Adrenal gland (tissue), 12 donors: ENCODE data around the gene TRAF3. TPM values are rescaled to one million over a fixed set of nuclear protein-coding genes. Genes with fewer than 3 reads are reported as not detected.
A peak's percentile ranks its signal among the peaks of the same experiment; 100 is the strongest.

Source experiments
- DNase-seq, 7 donors: peaks; one replicate each; pipeline ENCODE4 v3.0.0-alpha.2; 2019 to 2020
- H3K27ac ChIP-seq, 5 donors: fragments of 200-600 bp; sonication (generic) in 4 of 5; 1 replicate in 3 of 5; 2 replicates in 2 of 5; pipeline versions ENCODE4 v1.5.1 to v1.8.0; 2016 to 2020; ENCODE audit warnings: mild to moderate bottlenecking in 1 of 5
- H3K27me3 ChIP-seq: fragments of 200-600 bp; 2 replicates; pipeline ENCODE4 v1.8.0; 2021
- H3K36me3 ChIP-seq, 2 donors: fragments of 200-600 bp; replicated peaks in 1 of 2; 1 replicate in 1 of 2; 2 replicates in 1 of 2; pipeline versions ENCODE4 v1.5.1 to v1.8.0; 2018 to 2022
- H3K4me1 ChIP-seq, 2 donors: fragments of 200-600 bp; replicated peaks in 1 of 2; 1 replicate in 1 of 2; 2 replicates in 1 of 2; pipeline versions ENCODE4 v1.5.1 to v1.8.0; 2018 to 2021
- H3K4me3 ChIP-seq, 4 donors: fragments of 200-600 bp; sonication (generic) in 3 of 4; one replicate each; pipeline ENCODE4 v1.5.1; 2016 to 2018
- H3K9me3 ChIP-seq, 3 donors: fragments of 200-600 bp; sonication (generic) in 1 of 3; replicated peaks in 1 of 3; 1 replicate in 2 of 3; 2 replicates in 1 of 3; pipeline versions ENCODE4 v1.5.1 to v1.8.0; 2016 to 2021
- POLR2A ChIP-seq, 2 donors: fragments of 450-650 bp; IDR thresholded peaks; one replicate each; pipeline ENCODE4 v1.6.1; 2017; ENCODE audit warnings: antibody characterized with exemption in 2 of 2, mild to moderate bottlenecking in 2 of 2, moderate library complexity in 1 of 2
- WGBS, 4 donors: extraction: QIAGEN DNeasy Blood & Tissue Kit in 2 of 4; methylation state at CpG; one replicate each; pipeline versions ENCODE4 v1.1.5 to v1.1.7; 2013 to 2017; 5-methylcytosine and 5-hydroxymethylcytosine counted together
- intact Hi-C, 2 donors: fragments of 100-400 bp; cut with DNase I; formaldehyde crosslinking; loops; one replicate each; pipeline versions ENCODE4 v1.14.1 to v1.15.0; 2022 to 2023
- polyA plus RNA-seq, 3 donors: library from polyadenylated mRNA; stranded (reverse); fragments of 200-250 nt in 2 of 3; fragments of 350-450 nt in 1 of 3; fragmentation: Illumina TruSeq in 1 of 3; extraction: RNeasy Lipid Tissue Mini Kit (QIAGEN cat#74804) in 1 of 3; gene quantifications; one replicate each; pipeline ENCODE4 v1.2.3, GENCODE V29; 2013 to 2014
- total RNA-seq, 9 donors: library from RNA; depleted of rRNA in 4 of 9; stranded (reverse); fragments of >200 nt in 4 of 9; fragments of 120-200 nt in 1 of 9; fragmentation: NEBNext Ultra II Directional in 1 of 9; extraction: Animal tissue kit (Norgen Biotek cat#: 25700) in 1 of 9; gene quantifications; one replicate each; pipeline versions ENCODE4 v1.1.0 to v1.2.4, GENCODE V29; 2013 to 2023
- TF ChIP-seq, protein P1 (sequence below), 6 experiments: fragments of 450-650 bp in 4 of 6; fragments of 200-600 bp in 2 of 6; sonication (generic) in 1 of 6; IDR thresholded peaks; 1 replicate in 5 of 6; 2 replicates in 1 of 6; pipeline versions ENCODE4 v1.5.1 to v1.8.0; 2016 to 2021; ENCODE audit warnings: antibody characterized with exemption in 6 of 6, mild to moderate bottlenecking in 2 of 6, moderate library complexity in 1 of 6
- donor health status: healthy with polysubstance abuse.
- donor health status: Bipolar disorder and iron deficiency.
- donor health status: DM: yes; HTN: yes; CAD: no.
- donor health status: DM: no; HTN: no; CAD: no.
- donor health status: DM: no; HTN: no; CAD: no.
- donor health status: DM: yes; HTN: yes; CAD: no.

Gene TRAF3
- total and polyA plus RNA-seq, 12 donors: 3.7 to 14.5 (median 9.8) TPM

- H3K36me3 ChIP-seq: no peaks in the 10 kb centered on the region
- no peak for TF ChIP-seq POLR2A (IDR thresholded peaks at IDR 0.05)
- TF ChIP-seq, protein P1, sequence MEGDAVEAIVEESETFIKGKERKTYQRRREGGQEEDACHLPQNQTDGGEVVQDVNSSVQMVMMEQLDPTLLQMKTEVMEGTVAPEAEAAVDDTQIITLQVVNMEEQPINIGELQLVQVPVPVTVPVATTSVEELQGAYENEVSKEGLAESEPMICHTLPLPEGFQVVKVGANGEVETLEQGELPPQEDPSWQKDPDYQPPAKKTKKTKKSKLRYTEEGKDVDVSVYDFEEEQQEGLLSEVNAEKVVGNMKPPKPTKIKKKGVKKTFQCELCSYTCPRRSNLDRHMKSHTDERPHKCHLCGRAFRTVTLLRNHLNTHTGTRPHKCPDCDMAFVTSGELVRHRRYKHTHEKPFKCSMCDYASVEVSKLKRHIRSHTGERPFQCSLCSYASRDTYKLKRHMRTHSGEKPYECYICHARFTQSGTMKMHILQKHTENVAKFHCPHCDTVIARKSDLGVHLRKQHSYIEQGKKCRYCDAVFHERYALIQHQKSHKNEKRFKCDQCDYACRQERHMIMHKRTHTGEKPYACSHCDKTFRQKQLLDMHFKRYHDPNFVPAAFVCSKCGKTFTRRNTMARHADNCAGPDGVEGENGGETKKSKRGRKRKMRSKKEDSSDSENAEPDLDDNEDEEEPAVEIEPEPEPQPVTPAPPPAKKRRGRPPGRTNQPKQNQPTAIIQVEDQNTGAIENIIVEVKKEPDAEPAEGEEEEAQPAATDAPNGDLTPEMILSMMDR (IDR thresholded peaks at IDR 0.05): no peak
- peak overlapping the region in 2 of 5 donors; percentile 39 to 58 for H3K27ac ChIP-seq
- no peaks in the 10 kb centered on the region for H3K27me3 ChIP-seq
- intact Hi-C loops: no loop called here
- no peaks in the 10 kb centered on the region for H3K9me3 ChIP-seq
- H3K4me3 ChIP-seq: no peak overlapping the region
- WGBS, 4 donors: 63 to 67% (median 66%) methylated on average over 11 to 12 of the region's 12 CpGs
- peak; percentile 33 to 83 (median 45) for DNase-seq
- peaks cover 4 to 23% of the 10 kb centered on the region in 2 donors for H3K4me1 ChIP-seq
Measured at GRCh38 chr14:102848830-102849525, 71.7 kb downstream of the TRAF3 start.

- peak overlapping the region in 4 of 5 donors; percentile 7 to 58 (median 28) for H3K27ac ChIP-seq
- intact Hi-C loops: no loop called here
- H3K36me3 ChIP-seq: no peaks in the 10 kb centered on the region
- no peak for DNase-seq
- H3K9me3 ChIP-seq: no peaks in the 10 kb centered on the region
- no peak for TF ChIP-seq POLR2A (IDR thresholded peaks at IDR 0.05)
- TF ChIP-seq, protein P1 (IDR thresholded peaks at IDR 0.05): no peak
- peaks cover 4 to 23% of the 10 kb centered on the region in 2 donors for H3K4me1 ChIP-seq
- 45 to 59% (median 54%) methylated on average over 6 of the region's 6 CpGs for WGBS, 4 donors
- no peak overlapping the region for H3K4me3 ChIP-seq
- H3K27me3 ChIP-seq: no peaks in the 10 kb centered on the region
Measured at GRCh38 chr14:102849526-102850379, 72.5 kb downstream of the TRAF3 start.

DNA sequence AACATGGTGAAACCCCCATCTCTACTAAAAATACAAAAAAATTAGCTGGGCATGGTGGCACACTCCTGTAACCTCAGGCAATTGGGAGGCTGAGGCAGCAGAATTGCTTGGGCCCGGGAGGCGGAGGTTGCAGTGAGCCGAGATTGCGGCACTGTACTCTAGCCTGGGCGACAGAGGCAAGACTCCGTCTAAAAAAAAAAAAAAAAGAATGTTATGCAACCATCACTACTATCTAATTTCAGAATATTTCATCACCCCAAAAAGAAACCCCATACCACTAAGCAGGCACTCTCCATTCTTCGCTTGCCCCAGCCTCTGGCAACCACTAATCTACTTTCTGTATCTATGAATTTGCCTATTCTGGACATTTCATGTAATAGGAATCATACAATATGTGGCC, 76.4 kb downstream of the TRAF3 start:
- no peak overlapping the region for H3K4me3 ChIP-seq
- no peak for TF ChIP-seq POLR2A (IDR thresholded peaks at IDR 0.05)
- TF ChIP-seq, protein P1 (IDR thresholded peaks at IDR 0.05): no peak
- intact Hi-C loops: no loop called here
- WGBS, 4 donors: 73 to 92% (median 81%) methylated on average over 5 to 7 of the region's 7 CpGs
- H3K36me3 ChIP-seq: no peaks in the 10 kb centered on the region
- DNase-seq: peak in 1 of 7 donors; percentile 31
- H3K9me3 ChIP-seq: no peaks in the 10 kb centered on the region
- no peak overlapping the region for H3K27ac ChIP-seq
- no peaks in the 10 kb centered on the region for H3K27me3 ChIP-seq
- peaks cover 4 to 21% of the 10 kb centered on the region in 2 donors for H3K4me1 ChIP-seq

GRCh38 chr14:102854091-102854703, 76.9 kb downstream of the TRAF3 start:
- 96 to 98% (median 97%) methylated on average over 4 of the region's 4 CpGs for WGBS, 4 donors
- intact Hi-C loops: no loop called here
- no peaks in the 10 kb centered on the region for H3K27me3 ChIP-seq
- no peak for TF ChIP-seq POLR2A (IDR thresholded peaks at IDR 0.05)
- TF ChIP-seq, protein P1 (IDR thresholded peaks at IDR 0.05): no peak
- no peaks in the 10 kb centered on the region for H3K9me3 ChIP-seq
- H3K27ac ChIP-seq: no peak overlapping the region
- no peaks in the 10 kb centered on the region for H3K36me3 ChIP-seq
- no peak for DNase-seq
- H3K4me3 ChIP-seq: no peak overlapping the region
- peaks cover 4 to 16% of the 10 kb centered on the region in 2 donors for H3K4me1 ChIP-seq
